CD14-positive monocyte (primary cell): ENCODE results near the gene FSHR. TPM values are rescaled to one million over a fixed set of nuclear protein-coding genes. Genes with fewer than 3 reads are reported as not detected.

ENCODE experiments used
- DNase-seq, 3 donors: peaks; one replicate each; pipeline ENCODE4 v3.0.0-alpha.2; 2011 to 2022
- H2AFZ ChIP-seq: 2 replicates; pipeline ENCODE4 v1.6.0; 2012; ENCODE audit warnings: mild to moderate bottlenecking, low read depth, low read length, inconsistent platforms; ENCODE audit not compliant: insufficient read depth, poor library complexity, severe bottlenecking
- H3K27ac ChIP-seq, 2 donors: 1 replicate in 1 of 2; 2 replicates in 1 of 2; pipeline ENCODE4 v1.5.1; 2012 to 2013; ENCODE audit warnings: low read length in 2 of 2, control low read depth in 1 of 2, inconsistent platforms in 1 of 2, low read depth in 1 of 2, mild to moderate bottlenecking in 1 of 2
- H3K27me3 ChIP-seq, 2 donors: one replicate each; pipeline versions ENCODE4 v1.6.0 to v1.6.1; 2011 to 2013; ENCODE audit warnings: low read length in 2 of 2; ENCODE audit not compliant: control insufficient read depth in 2 of 2, insufficient read depth in 2 of 2
- H3K36me3 ChIP-seq, 2 donors: replicated peaks in 1 of 2; 1 replicate in 1 of 2; 2 replicates in 1 of 2; pipeline versions ENCODE4 v1.5.1 to v1.6.1; 2012 to 2013; ENCODE audit warnings: low read length in 2 of 2, control low read depth in 1 of 2, inconsistent platforms in 1 of 2, mild to moderate bottlenecking in 1 of 2; ENCODE audit not compliant: insufficient read depth in 2 of 2, control insufficient read depth in 1 of 2
- H3K4me1 ChIP-seq, 2 donors: 1 replicate in 1 of 2; 2 replicates in 1 of 2; pipeline versions ENCODE4 v1.5.1 to v1.6.1; 2012 to 2013; ENCODE audit warnings: low read length in 2 of 2, control low read depth in 1 of 2, inconsistent platforms in 1 of 2, mild to moderate bottlenecking in 1 of 2, moderate library complexity in 1 of 2; ENCODE audit not compliant: insufficient read depth in 2 of 2, control insufficient read depth in 1 of 2
- H3K4me2 ChIP-seq: replicated peaks from 2 replicates; pipeline ENCODE3; 2012; ENCODE audit warnings: low read length, moderate library complexity, mild to moderate bottlenecking; ENCODE audit not compliant: poor library complexity, severe bottlenecking; ENCODE audit errors: extremely low read depth
- H3K4me3 ChIP-seq, 3 experiments: fragments of 200-600 bp in 1 of 3; sonication (generic) in 1 of 3; replicated peaks in 1 of 3; 1 replicate in 2 of 3; 2 replicates in 1 of 3; pipeline ENCODE4 v1.5.1; 2011 to 2013; ENCODE audit warnings: low read length in 3 of 3, mild to moderate bottlenecking in 3 of 3, control low read depth in 2 of 3, low read depth in 2 of 3, inconsistent platforms in 1 of 3, moderate library complexity in 1 of 3
- H3K79me2 ChIP-seq: 2 replicates; pipeline ENCODE4 v1.6.0; 2012; ENCODE audit warnings: mild to moderate bottlenecking, control low read depth, inconsistent platforms, low read length, moderate library complexity; ENCODE audit not compliant: insufficient read depth
- H3K9ac ChIP-seq: 2 replicates; pipeline ENCODE4 v1.6.0; 2017; ENCODE audit warnings: low read length, mild to moderate bottlenecking; ENCODE audit not compliant: insufficient read depth, poor library complexity, severe bottlenecking
- H3K9me3 ChIP-seq, 2 donors: replicated peaks in 1 of 2; 1 replicate in 1 of 2; 2 replicates in 1 of 2; pipeline versions ENCODE4 v1.5.1 to v1.6.1; 2012 to 2013; ENCODE audit warnings: low read length in 2 of 2, control low read depth in 1 of 2; ENCODE audit not compliant: control insufficient read depth in 1 of 2, insufficient read depth in 1 of 2
- H4K20me1 ChIP-seq: 2 replicates; pipeline ENCODE4 v1.6.0; 2012; ENCODE audit warnings: mild to moderate bottlenecking, low read length, control low read depth, moderate library complexity; ENCODE audit not compliant: insufficient read depth
- H3K27ac Mint-ChIP-seq, 7 donors: one replicate each; pipeline ENCODE4 v1.8.0; 2020; ENCODE audit warnings: mild to moderate bottlenecking in 7 of 7, mixed read lengths in 7 of 7, moderate library complexity in 6 of 7, inconsistent platforms in 2 of 7
- H3K27me3 Mint-ChIP-seq, 3 donors: one replicate each; pipeline ENCODE4 v1.8.0; 2021 to 2022; ENCODE audit warnings: low read depth in 3 of 3, mild to moderate bottlenecking in 3 of 3, mixed read lengths in 3 of 3, moderate library complexity in 3 of 3, inconsistent platforms in 1 of 3
- H3K36me3 Mint-ChIP-seq, 2 donors: one replicate each; pipeline ENCODE4 v1.8.0; 2020; ENCODE audit warnings: mixed read lengths in 2 of 2, inconsistent platforms in 1 of 2, mild to moderate bottlenecking in 1 of 2
- H3K4me1 Mint-ChIP-seq: one replicate; pipeline ENCODE4 v1.8.0; 2020; ENCODE audit warnings: mild to moderate bottlenecking, mixed read lengths
- H3K4me3 Mint-ChIP-seq, 2 donors: one replicate each; pipeline ENCODE4 v1.8.0; 2020; ENCODE audit warnings: mild to moderate bottlenecking in 2 of 2, mixed read lengths in 2 of 2, moderate library complexity in 1 of 2
- H3K9me3 Mint-ChIP-seq, 7 donors: one replicate each; pipeline ENCODE4 v1.8.0; 2020 to 2022; ENCODE audit warnings: mixed read lengths in 7 of 7, mild to moderate bottlenecking in 6 of 7, moderate library complexity in 6 of 7, inconsistent platforms in 2 of 7
- WGBS: methylation state at CpG from one replicate; pipeline ENCODE4 v1.1.5; 2013; ENCODE audit warnings: missing lambda C conversion rate; ENCODE audit not compliant: insufficient coverage; 5-methylcytosine and 5-hydroxymethylcytosine counted together
- intact Hi-C, 2 donors: fragments of 100-400 bp; cut with micrococcal nuclease; formaldehyde crosslinking; loops; one replicate each; pipeline versions ENCODE4 v1.15.0 to v1.15.1; 2023
- polyA plus RNA-seq, 3 donors: library from polyadenylated mRNA; depleted of rRNA in 1 of 3; unstranded in 2 of 3; stranded (reverse) in 1 of 3; fragments of 300-500 nt in 2 of 3; fragments of >200 nt in 1 of 3; fragmentation: Illumina TruSeq in 2 of 3; gene quantifications; 1 replicate in 2 of 3; 2 replicates in 1 of 3; pipeline ENCODE4 v1.2.3, GENCODE V29; 2012 to 2021
- TF ChIP-seq, protein P1 (sequence below): fragments of 200-600 bp; IDR thresholded peaks from one replicate; pipeline ENCODE4 v1.8.0; 2022; ENCODE audit warnings: antibody characterized with exemption, mild to moderate bottlenecking

The FSHR gene
- polyA plus RNA-seq, 3 donors = not detected

DNA sequence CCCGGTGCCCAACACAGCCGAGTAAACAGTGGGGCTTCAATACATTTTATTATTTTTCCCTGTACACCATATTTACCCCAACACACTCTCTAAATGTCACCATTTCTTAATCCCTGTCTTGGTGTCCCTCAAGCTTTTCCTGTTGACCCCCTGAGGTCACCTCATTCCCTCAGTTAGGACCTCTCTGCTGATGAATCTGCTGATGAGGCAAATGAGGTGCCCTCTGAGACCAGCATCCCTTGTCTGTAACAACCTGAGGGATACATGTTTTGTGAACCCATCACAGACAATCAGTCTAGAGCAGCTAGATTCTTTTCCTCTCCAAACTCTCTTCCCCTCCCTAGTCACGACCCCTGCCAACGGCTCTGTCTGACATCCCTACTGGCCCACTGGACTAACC lies 127.6 kb downstream of the FSHR start:
- H3K27ac ChIP-seq = no peak overlapping the region
- H3K79me2 ChIP-seq = no peaks in the 10 kb centered on the region
- H3K9me3 ChIP-seq = no peaks in the 10 kb centered on the region
- no peaks in the 10 kb centered on the region for H3K4me1 ChIP-seq
- H3K27ac Mint-ChIP-seq = no peak overlapping the region
- WGBS = 96% methylated on average over 2 of the region's 4 CpGs
- no peaks in the 10 kb centered on the region for H3K27me3 ChIP-seq
- H3K4me1 Mint-ChIP-seq = no peaks in the 10 kb centered on the region
- no peak overlapping the region for H3K9ac ChIP-seq
- no peak overlapping the region for H3K4me3 ChIP-seq
- DNase-seq = no peak
- peaks cover 0 to 4% (median 0%) of the 10 kb centered on the region in 3 donors for H3K27me3 Mint-ChIP-seq
- H2AFZ ChIP-seq = no peak overlapping the region
- no peaks in the 10 kb centered on the region for H4K20me1 ChIP-seq
- peaks cover 0 to 1% (median 0%) of the 10 kb centered on the region in 7 donors for H3K9me3 Mint-ChIP-seq
- no peaks in the 10 kb centered on the region for H3K36me3 Mint-ChIP-seq
- H3K36me3 ChIP-seq = no peaks in the 10 kb centered on the region
- no peak overlapping the region for H3K4me3 Mint-ChIP-seq
- intact Hi-C loops = no loop called here
- TF ChIP-seq, protein P1, sequence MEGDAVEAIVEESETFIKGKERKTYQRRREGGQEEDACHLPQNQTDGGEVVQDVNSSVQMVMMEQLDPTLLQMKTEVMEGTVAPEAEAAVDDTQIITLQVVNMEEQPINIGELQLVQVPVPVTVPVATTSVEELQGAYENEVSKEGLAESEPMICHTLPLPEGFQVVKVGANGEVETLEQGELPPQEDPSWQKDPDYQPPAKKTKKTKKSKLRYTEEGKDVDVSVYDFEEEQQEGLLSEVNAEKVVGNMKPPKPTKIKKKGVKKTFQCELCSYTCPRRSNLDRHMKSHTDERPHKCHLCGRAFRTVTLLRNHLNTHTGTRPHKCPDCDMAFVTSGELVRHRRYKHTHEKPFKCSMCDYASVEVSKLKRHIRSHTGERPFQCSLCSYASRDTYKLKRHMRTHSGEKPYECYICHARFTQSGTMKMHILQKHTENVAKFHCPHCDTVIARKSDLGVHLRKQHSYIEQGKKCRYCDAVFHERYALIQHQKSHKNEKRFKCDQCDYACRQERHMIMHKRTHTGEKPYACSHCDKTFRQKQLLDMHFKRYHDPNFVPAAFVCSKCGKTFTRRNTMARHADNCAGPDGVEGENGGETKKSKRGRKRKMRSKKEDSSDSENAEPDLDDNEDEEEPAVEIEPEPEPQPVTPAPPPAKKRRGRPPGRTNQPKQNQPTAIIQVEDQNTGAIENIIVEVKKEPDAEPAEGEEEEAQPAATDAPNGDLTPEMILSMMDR = no peak
- H3K4me2 ChIP-seq = no peak overlapping the region

DNA sequence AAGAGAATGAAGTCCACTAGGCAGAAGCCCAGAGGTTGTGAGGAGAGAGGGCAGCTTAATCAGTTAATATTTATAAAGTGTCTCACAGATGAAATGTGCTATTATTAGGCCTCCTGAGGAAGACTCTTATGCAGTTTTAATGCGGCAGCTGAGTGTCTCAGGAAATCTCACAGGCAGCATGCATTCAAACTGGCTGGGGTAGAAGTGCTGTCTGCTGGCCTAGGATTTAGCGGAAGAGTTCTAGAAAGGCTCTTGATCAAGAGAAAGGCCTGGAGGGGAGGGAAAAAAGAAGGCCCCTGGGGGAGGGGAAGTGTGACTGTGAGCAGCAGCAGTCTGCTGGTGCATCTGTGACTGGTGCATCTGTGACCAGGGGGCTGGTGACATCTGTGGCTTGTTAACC lies 133.0 kb downstream of the FSHR start:
- H3K27ac Mint-ChIP-seq = peak overlapping the region in 1 of 7 donors; percentile 27
- H3K36me3 Mint-ChIP-seq = no peaks in the 10 kb centered on the region
- H4K20me1 ChIP-seq = no peaks in the 10 kb centered on the region
- peaks cover 0 to 2% (median 0%) of the 10 kb centered on the region in 7 donors for H3K9me3 Mint-ChIP-seq
- no peak overlapping the region for H3K4me2 ChIP-seq
- H3K9ac ChIP-seq = no peak overlapping the region
- H3K27me3 ChIP-seq = no peaks in the 10 kb centered on the region
- TF ChIP-seq, protein P1 = no peak
- no peak for DNase-seq
- H3K79me2 ChIP-seq = no peaks in the 10 kb centered on the region
- no peaks in the 10 kb centered on the region for H3K4me1 Mint-ChIP-seq
- no peaks in the 10 kb centered on the region for H3K36me3 ChIP-seq
- no peak overlapping the region for H3K27ac ChIP-seq
- 89% methylated on average over 2 of the region's 2 CpGs for WGBS
- peaks cover 0 to 2% (median 1%) of the 10 kb centered on the region in 3 donors for H3K27me3 Mint-ChIP-seq
- H3K4me3 ChIP-seq = no peak overlapping the region
- intact Hi-C loops = no loop called here
- H3K4me3 Mint-ChIP-seq = no peak overlapping the region
- H2AFZ ChIP-seq = no peak overlapping the region
- H3K4me1 ChIP-seq = no peaks in the 10 kb centered on the region
- no peaks in the 10 kb centered on the region for H3K9me3 ChIP-seq
